Omental fat pad (tissue), 4 donors: ENCODE measurements around the gene IFI35. TPM values are rescaled to one million over a fixed set of nuclear protein-coding genes. Genes with fewer than 3 reads are reported as not detected.
"Not testable (repeated sequence)": the region's sequence is repeated elsewhere in the genome, so short reads cannot be mapped to it uniquely, and the experiment has no call there.

Experiments used
- ATAC-seq: fragments of 150-250 bp; one replicate; pipeline ENCODE4 v1.9.1; 2016; ENCODE audit warnings: mild to moderate bottlenecking, moderate library complexity; ENCODE audit not compliant: low FRiP score
- DNase-seq: peaks from one replicate; pipeline ENCODE4 v3.0.0-alpha.2; 2019; ENCODE audit warnings: low spot score
- total RNA-seq, 4 donors: library from RNA; depleted of rRNA; stranded (reverse); fragments of >200 nt; gene quantifications; one replicate each; pipeline ENCODE4 v1.1.0, GENCODE V29; 2016
- TF ChIP-seq, protein P1 (sequence below), 3 donors: fragments of 450-650 bp; IDR thresholded peaks; one replicate each; pipeline ENCODE4 v1.5.1; 2016 to 2017; ENCODE audit warnings: antibody characterized with exemption in 3 of 3, mild to moderate bottlenecking in 3 of 3, moderate library complexity in 2 of 3

Gene IFI35
- total RNA-seq, 4 donors from 2014 or later: 29.1 to 108 (median 34.4) TPM

DNA sequence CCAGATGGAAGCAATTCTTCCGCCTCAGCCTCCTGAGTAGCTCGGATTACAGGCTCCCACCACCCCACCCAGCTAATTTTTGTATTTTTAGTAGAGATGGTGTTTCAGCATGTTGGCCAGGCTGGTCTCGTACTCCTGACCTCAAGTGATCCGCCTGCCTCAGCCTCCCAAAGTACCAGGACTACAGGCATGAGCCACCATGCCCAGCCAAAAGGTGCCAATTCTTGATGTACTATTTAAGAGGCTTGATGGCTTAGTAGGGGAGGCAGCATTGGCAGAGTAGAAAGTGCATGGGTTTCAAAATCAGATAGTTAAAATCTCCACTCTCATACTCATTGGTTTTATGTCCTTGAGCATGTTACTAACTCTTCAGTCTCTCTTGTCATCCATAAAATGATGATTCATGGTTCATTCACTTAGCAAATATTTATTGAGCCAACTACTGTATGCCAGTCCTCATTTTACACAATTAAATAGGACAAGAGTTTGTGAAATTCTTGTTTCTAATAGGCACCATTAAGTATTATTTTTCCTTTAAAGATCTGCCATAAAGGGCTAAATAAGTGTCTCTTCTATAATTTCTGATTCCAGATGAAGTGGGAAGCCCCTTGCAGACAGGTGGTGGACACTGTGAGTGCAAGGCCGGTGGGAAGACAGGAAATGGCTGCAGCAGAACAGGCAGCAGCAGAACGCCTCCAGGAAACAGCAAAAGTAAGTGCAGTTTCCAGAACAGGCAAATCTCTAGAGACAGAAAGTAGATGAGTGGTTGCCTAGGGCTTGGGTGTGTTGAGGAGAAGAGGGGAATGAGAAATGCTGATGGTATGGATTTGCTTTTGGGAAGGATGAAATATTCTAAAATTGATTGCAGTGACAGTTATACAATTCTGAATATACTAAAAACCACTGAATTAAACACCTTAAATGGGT, 16.6 kb upstream of the IFI35 start:
- TF ChIP-seq, protein P1, sequence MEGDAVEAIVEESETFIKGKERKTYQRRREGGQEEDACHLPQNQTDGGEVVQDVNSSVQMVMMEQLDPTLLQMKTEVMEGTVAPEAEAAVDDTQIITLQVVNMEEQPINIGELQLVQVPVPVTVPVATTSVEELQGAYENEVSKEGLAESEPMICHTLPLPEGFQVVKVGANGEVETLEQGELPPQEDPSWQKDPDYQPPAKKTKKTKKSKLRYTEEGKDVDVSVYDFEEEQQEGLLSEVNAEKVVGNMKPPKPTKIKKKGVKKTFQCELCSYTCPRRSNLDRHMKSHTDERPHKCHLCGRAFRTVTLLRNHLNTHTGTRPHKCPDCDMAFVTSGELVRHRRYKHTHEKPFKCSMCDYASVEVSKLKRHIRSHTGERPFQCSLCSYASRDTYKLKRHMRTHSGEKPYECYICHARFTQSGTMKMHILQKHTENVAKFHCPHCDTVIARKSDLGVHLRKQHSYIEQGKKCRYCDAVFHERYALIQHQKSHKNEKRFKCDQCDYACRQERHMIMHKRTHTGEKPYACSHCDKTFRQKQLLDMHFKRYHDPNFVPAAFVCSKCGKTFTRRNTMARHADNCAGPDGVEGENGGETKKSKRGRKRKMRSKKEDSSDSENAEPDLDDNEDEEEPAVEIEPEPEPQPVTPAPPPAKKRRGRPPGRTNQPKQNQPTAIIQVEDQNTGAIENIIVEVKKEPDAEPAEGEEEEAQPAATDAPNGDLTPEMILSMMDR (IDR thresholded peaks at IDR 0.05): no peak
- ATAC-seq (no peak), DNase-seq (no peak)

GRCh38 chr17:42991471-42991870, 15.1 kb upstream of the IFI35 start:
- no peak for DNase-seq
- TF ChIP-seq, protein P1 (IDR thresholded peaks at IDR 0.05): no peak
- ATAC-seq: no peak

GRCh38 chr17:42992872-42993271, 13.7 kb upstream of the IFI35 start:
- ATAC-seq (no peak), DNase-seq (no peak)
- TF ChIP-seq, protein P1 (IDR thresholded peaks at IDR 0.05): no peak

DNA sequence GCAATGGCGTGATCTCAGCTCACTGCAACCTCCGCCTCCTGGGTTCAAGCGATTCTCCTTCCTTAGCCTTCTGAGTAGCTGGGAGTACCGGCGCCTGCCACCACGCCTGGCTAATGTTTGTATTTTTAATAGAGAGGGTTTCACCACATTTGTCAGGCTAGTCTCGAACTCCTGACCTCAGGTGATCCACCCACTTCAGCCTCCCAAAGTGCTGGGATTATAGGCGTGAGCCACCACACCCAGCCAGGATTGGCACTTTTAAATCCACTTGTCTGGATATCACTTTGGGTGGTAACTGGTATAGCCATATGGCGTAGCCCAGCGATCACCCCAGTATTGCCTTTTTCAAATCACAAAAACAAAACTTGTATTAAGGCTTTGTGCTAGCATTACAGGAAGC, 12.7 kb upstream of the IFI35 start:
- not testable (repeated sequence) for DNase-seq, ATAC-seq

DNA sequence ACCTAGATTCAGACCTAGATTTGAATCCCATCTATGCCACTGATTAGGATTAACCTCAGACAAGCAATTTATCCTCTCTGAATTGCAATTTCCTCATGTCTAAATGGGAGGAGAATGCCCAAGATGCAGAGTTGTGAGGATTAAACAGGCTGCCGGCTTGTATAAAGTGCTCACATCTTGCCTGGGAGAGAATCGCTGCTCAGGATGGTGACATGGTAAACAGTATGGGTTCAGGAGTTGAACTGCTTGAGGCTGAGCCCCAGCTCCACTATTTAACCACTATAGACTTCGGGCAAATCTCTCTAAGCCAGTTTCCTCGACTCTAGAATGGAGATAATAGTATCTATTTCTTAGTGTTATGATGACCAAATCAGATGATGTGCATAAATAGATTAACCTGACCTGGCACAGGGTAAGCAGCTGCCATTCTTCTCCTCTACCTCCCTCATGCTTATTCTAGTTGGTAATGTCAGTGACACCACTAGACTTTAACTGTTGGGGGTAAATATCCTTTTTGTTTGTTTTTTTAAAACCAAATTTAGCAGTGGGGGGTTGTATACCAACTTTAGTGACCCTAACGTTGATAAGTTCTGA, 9.1 kb upstream of the IFI35 start:
- ATAC-seq (no peak), DNase-seq (no peak)
- TF ChIP-seq, protein P1 (IDR thresholded peaks at IDR 0.05): no peak

DNA sequence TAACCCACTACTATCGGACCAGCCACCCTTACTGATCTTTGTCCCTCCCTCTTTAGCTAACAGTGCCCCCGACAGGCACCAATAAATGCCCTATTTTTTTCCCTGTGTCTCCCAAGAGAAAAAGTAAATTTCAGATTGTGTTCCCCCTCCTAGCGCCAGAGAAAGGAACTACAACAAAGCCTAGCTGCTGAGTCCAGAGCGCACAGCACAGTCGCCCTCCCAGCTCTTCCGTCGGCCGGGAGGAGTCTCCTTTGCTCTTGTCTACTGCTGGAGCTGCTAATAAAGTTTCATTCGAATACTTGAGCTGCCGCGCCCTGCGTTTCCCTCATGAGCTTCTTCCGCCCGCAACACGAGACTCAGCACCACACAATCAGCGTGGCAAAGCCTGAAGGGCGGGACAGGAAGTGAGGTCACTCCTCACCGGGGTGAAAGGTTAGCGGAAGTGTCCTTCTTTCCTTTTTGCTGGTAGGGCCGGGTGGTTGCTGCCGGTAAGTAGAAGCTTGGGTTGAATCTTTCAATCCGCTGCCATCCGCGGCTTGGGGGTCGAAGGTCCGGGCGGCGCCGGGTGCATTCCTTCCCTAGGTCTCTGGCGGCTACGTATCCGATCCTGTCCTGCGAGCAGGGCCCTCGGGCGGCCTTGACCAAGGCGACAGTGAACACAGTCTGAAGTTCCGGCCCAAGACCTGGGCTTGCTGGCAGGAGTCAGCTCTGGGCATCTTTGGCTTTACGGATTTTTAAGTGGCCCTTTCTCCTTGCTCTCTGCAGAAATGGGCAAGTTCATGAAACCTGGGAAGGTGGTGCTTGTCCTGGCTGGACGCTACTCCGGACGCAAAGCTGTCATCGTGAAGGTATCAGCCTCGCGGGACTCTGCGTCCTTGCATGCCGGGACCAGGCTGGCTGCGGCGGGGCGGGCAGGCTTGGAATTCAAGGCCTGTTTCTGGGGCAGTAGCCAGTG, 8.3 kb upstream of the IFI35 start, which contains the start of gene RPL27:
Gene RPL27 (plus strand): TSS at position 436 of the 955 bp plus-strand sequence. CDS start 332 bp downstream, at position 768.
- TF ChIP-seq, protein P1 (IDR thresholded peaks at IDR 0.05): peak in 2 of 3 donors; percentile 58 to 81
- DNase-seq (peak; percentile 96), ATAC-seq (peak; percentile 98)
